Neural progenitor cell (in vitro differentiated cells): ENCODE measurements around the gene IPO7.

Experiments used
- CTCF ChIP-seq: fragments of 200-600 bp; sonication (generic); IDR thresholded peaks from 2 replicates; pipeline ENCODE4 v1.5.1; 2017; ENCODE audit warnings: antibody characterized with exemption, mild to moderate bottlenecking
- EZH2 ChIP-seq: fragments of 200-600 bp; sonication (generic); IDR thresholded peaks from 2 replicates; pipeline ENCODE4 v1.6.1; 2017; ENCODE audit warnings: antibody characterized with exemption, mild to moderate bottlenecking, moderate library complexity
- EZH2phosphoT487 ChIP-seq: fragments of 200-600 bp; sonication (generic); IDR thresholded peaks from 2 replicates; pipeline ENCODE4 v1.6.1; 2017; ENCODE audit warnings: antibody characterized with exemption

GRCh38 chr11:9362393-9362863 lies 22.0 kb upstream of the IPO7 start:
- no peak for TF ChIP-seq CTCF
- TF ChIP-seq EZH2phosphoT487: no peak
- TF ChIP-seq EZH2: no peak
